GM12878 (cell line): ENCODE measurements around the gene AIF1. TPM values are rescaled to one million over a fixed set of nuclear protein-coding genes. Genes with fewer than 3 reads are reported as not detected.

ENCODE experiments used
- ATAC-seq: fragments of 200-7000 bp; cut with Tn5 transposase; 3 replicates; pipeline ENCODE4 v1.9.1; 2020; ENCODE audit warnings: mild to moderate bottlenecking, moderate library complexity
- BruUV-seq: library from RNA; stranded (reverse); fragments of 400-500 nt; replicated peaks from 2 replicates; lab custom pipeline; 2021; lab: Mats Ljungman, UMichigan
- CTCF ChIA-PET: fragments of 300-600 bp; sonication (Branson Sonifier 250); formaldehyde crosslinking; extraction: SDS; loops from one replicate; lab custom pipeline; 2021; ENCODE audit warnings: inconsistent platforms; lab: Yijun Ruan, JAX
- POLR2A ChIA-PET: fragments of 350-600 bp; formaldehyde crosslinking; extraction: SDS; loops from one replicate; lab custom pipeline; 2021; ENCODE audit warnings: inconsistent platforms; lab: Charles Lee
- RAD21 ChIA-PET: fragments of 300-600 bp; sonication (Branson Sonifier 250); formaldehyde crosslinking; loops from one replicate; lab custom pipeline; 2023; ENCODE audit warnings: antibody characterized with exemption; ENCODE audit not compliant: unreplicated experiment; lab: Charles Lee
- SMC1A ChIA-PET: fragments of 300-600 bp; sonication (Branson Sonifier 250); formaldehyde crosslinking; loops from one replicate; lab custom pipeline; 2023; ENCODE audit not compliant: unreplicated experiment, uncharacterized antibody; lab: Charles Lee
- DNase-seq: peaks from one replicate; pipeline ENCODE4 v3.0.0-alpha.2; 2011; ENCODE audit warnings: low read depth, low spot score
- FAIRE-seq: peaks from 3 replicates; lab custom pipeline; 2011; peaks lifted over from hg19 to GRCh38; lab: Jason Lieb, UNC
- H2AFZ ChIP-seq: 2 replicates; pipeline ENCODE4 v1.6.0; 2011; ENCODE audit warnings: low read depth, low read length, control low read depth; ENCODE audit not compliant: control insufficient read depth
- H3K27ac ChIP-seq: 2 replicates; pipeline ENCODE4 v1.5.1; 2011; ENCODE audit warnings: control low read depth; ENCODE audit not compliant: control insufficient read depth, insufficient read depth
- H3K27me3 ChIP-seq, 2 experiments: replicated peaks in 1 of 2; 2 replicates each; pipeline versions ENCODE4 v1.6.0 to v1.6.1; 2011; ENCODE audit warnings: low read length in 1 of 2; ENCODE audit not compliant: control insufficient read depth in 2 of 2, insufficient read depth in 2 of 2
- H3K36me3 ChIP-seq, 2 experiments: 2 replicates each; pipeline ENCODE4 v1.5.1; 2011; ENCODE audit warnings: low read length in 1 of 2; ENCODE audit not compliant: control insufficient read depth in 2 of 2, insufficient read depth in 2 of 2
- H3K4me1 ChIP-seq: 2 replicates; pipeline ENCODE4 v1.6.1; 2011; ENCODE audit warnings: mild to moderate bottlenecking, low read length, moderate library complexity, mixed read lengths; ENCODE audit not compliant: control insufficient read depth, insufficient read depth
- H3K4me2 ChIP-seq: 2 replicates; pipeline ENCODE4 v1.6.0; 2011; ENCODE audit warnings: control low read depth; ENCODE audit not compliant: control insufficient read depth, insufficient read depth
- H3K4me3 ChIP-seq: fragments of 200-600 bp; sonication (generic); 2 replicates; pipeline ENCODE4 v1.5.1; 2016
- H3K79me2 ChIP-seq: 2 replicates; pipeline ENCODE4 v1.6.0; 2011; ENCODE audit warnings: low read length; ENCODE audit not compliant: control insufficient read depth, insufficient read depth
- H3K9ac ChIP-seq: 2 replicates; pipeline ENCODE4 v1.8.0; 2011; ENCODE audit warnings: low read length, control low read depth, mixed read lengths; ENCODE audit not compliant: control insufficient read depth, insufficient read depth
- H3K9me3 ChIP-seq: replicated peaks from 3 replicates; pipeline ENCODE4 v1.5.1; 2011; ENCODE audit warnings: mild to moderate bottlenecking, low read length; ENCODE audit not compliant: control insufficient read depth, insufficient read depth
- H4K20me1 ChIP-seq: 2 replicates; pipeline ENCODE4 v1.6.0; 2011; ENCODE audit not compliant: control insufficient read depth, insufficient read depth
- CEBPB ChIP-seq, 2 experiments: fragments of 150-350 bp in 1 of 2; IDR thresholded peaks; 2 replicates each; pipeline ENCODE4 v1.6.1; 2012 to 2014; ENCODE audit warnings: low read depth in 2 of 2, low read length in 2 of 2, borderline replicate concordance in 1 of 2, inconsistent platforms in 1 of 2
- CREM ChIP-seq: IDR thresholded peaks from 2 replicates; pipeline ENCODE4 v1.6.1; 2014; ENCODE audit warnings: antibody characterized with exemption, low read depth
- ETV6 ChIP-seq, 2 experiments: fragments of 450-650 bp in 1 of 2; IDR thresholded peaks in 1 of 2; conservative IDR thresholded peaks in 1 of 2; 2 replicates each; pipeline ENCODE4 v1.6.1; 2014; ENCODE audit warnings: antibody characterized with exemption in 1 of 2, borderline replicate concordance in 1 of 2, low read depth in 1 of 2, mild to moderate bottlenecking in 1 of 2, moderate library complexity in 1 of 2
- EZH2 ChIP-seq: IDR thresholded peaks from 2 replicates; pipeline ENCODE4 v1.6.1; 2012; ENCODE audit warnings: low read depth, mild to moderate bottlenecking, control low read depth, inconsistent platforms, low read length, borderline replicate concordance; ENCODE audit not compliant: control insufficient read depth
- FOS ChIP-seq: IDR thresholded peaks from 3 replicates; pipeline ENCODE4 v1.6.1; 2011; ENCODE audit warnings: borderline replicate concordance; ENCODE audit not compliant: insufficient read length; ENCODE audit errors: extremely low read depth
- FOXM1 ChIP-seq: IDR thresholded peaks from 2 replicates; pipeline ENCODE4 v1.6.1; 2012; ENCODE audit warnings: low read depth, mild to moderate bottlenecking, inconsistent platforms, low read length, moderate library complexity
- IKZF2 ChIP-seq, 2 experiments: fragments of 450-650 bp; IDR thresholded peaks; 2 replicates each; pipeline ENCODE4 v1.6.1; 2017; ENCODE audit warnings: mild to moderate bottlenecking in 2 of 2, moderate library complexity in 2 of 2
- JUND ChIP-seq: IDR thresholded peaks from 2 replicates; pipeline ENCODE4 v1.6.1; 2012; ENCODE audit warnings: low read depth, mild to moderate bottlenecking, low read length, improper control_type of control experiment, moderate library complexity
- MTA2 ChIP-seq: fragments of 450-650 bp; IDR thresholded peaks from 2 replicates; pipeline ENCODE4 v1.6.1; 2016; ENCODE audit warnings: low read depth, mild to moderate bottlenecking, moderate library complexity
- MYB ChIP-seq: fragments of 150-350 bp; IDR thresholded peaks from 2 replicates; pipeline ENCODE4 v1.6.1; 2014; ENCODE audit warnings: mild to moderate bottlenecking, low read depth, low read length, borderline replicate concordance
- NFXL1 ChIP-seq: fragments of 450-650 bp; IDR thresholded peaks from 2 replicates; pipeline ENCODE4 v1.6.1; 2017; ENCODE audit warnings: antibody characterized with exemption, mild to moderate bottlenecking, borderline replicate concordance
- NR2C1 ChIP-seq: fragments of 450-650 bp; IDR thresholded peaks from 2 replicates; pipeline ENCODE4 v1.6.1; 2017; ENCODE audit warnings: antibody characterized with exemption, mild to moderate bottlenecking, moderate library complexity
- PAX5 ChIP-seq: IDR thresholded peaks from 2 replicates; pipeline ENCODE4 v1.6.1; 2011; ENCODE audit warnings: low read depth, low read length, borderline replicate concordance
- PML ChIP-seq: IDR thresholded peaks from 2 replicates; pipeline ENCODE4 v1.6.1; 2012; ENCODE audit warnings: low read length, inconsistent platforms
- POLR2A ChIP-seq: IDR thresholded peaks from 2 replicates; pipeline ENCODE4 v1.6.1; 2011; ENCODE audit warnings: low read depth, mild to moderate bottlenecking, low read length
- POLR2AphosphoS5 ChIP-seq: IDR thresholded peaks from 2 replicates; pipeline ENCODE4 v1.6.1; 2011; ENCODE audit warnings: mild to moderate bottlenecking, low read length, inconsistent platforms
- SMARCA5 ChIP-seq: fragments of 450-650 bp; IDR thresholded peaks from 2 replicates; pipeline ENCODE4 v1.6.1; 2017; ENCODE audit warnings: mild to moderate bottlenecking
- SREBF2 ChIP-seq: IDR thresholded peaks from 2 replicates; pipeline ENCODE4 v1.6.1; 2012; ENCODE audit warnings: mild to moderate bottlenecking, low read length
- SRF ChIP-seq, 2 experiments: IDR thresholded peaks; 2 replicates each; pipeline ENCODE4 v1.6.1; 2011; ENCODE audit warnings: low read depth in 2 of 2, low read length in 2 of 2, mild to moderate bottlenecking in 1 of 2, moderate library complexity in 1 of 2
- TAF1 ChIP-seq: IDR thresholded peaks from 2 replicates; pipeline ENCODE4 v1.6.1; 2011; ENCODE audit warnings: mild to moderate bottlenecking, low read depth, low read length, borderline replicate concordance
- ZNF622 ChIP-seq: fragments of 450-650 bp; IDR thresholded peaks from 2 replicates; pipeline ENCODE4 v1.6.1; 2017; ENCODE audit warnings: mild to moderate bottlenecking, inconsistent platforms
- WGBS: methylation state at CpG from one replicate; pipeline ENCODE4 v1.1.6; 2016; ENCODE audit warnings: low lambda C conversion rate; ENCODE audit not compliant: insufficient replicate concordance, insufficient coverage; ENCODE audit errors: missing lambda C conversion rate; 5-methylcytosine and 5-hydroxymethylcytosine counted together
- in situ Hi-C: fragments of 300-500 bp; cut with MboI; formaldehyde crosslinking; loops from 9 replicates; pipeline ENCODE4 v1.14.3; 2018; ENCODE audit warnings: mixed read lengths
- intact Hi-C: fragments of 100-400 bp; cut with micrococcal nuclease; formaldehyde crosslinking; loops from one replicate; pipeline ENCODE4 v1.14.2; 2022; ENCODE audit not compliant: unreplicated experiment
- polyA plus RNA-seq, 11 experiments: library from polyadenylated mRNA; depleted of rRNA in 4 of 11; unstranded in 6 of 11; stranded (reverse) in 5 of 11; fragments of >200 nt; fragmentation: Nextera tagmentation in 4 of 11; fragmentation: Illumina TruSeq in 1 of 11; extraction: Ambion mirVana in 4 of 11; extraction: Trizol in 1 of 11; gene quantifications; 1 replicate in 1 of 11; 2 replicates in 10 of 11; pipeline versions ENCODE4 v1.2.1 to v1.2.3, GENCODE V29; 2011 to 2016; ENCODE audit warnings: inconsistent platforms in 2 of 11, missing spikeins in 2 of 11, low read depth in 1 of 11
- total RNA-seq, 4 experiments: library from RNA; depleted of rRNA in 3 of 4; stranded (reverse); fragments of >200 nt in 3 of 4; fragmentation: Illumina TruSeq in 1 of 4; extraction: Trizol in 1 of 4; gene quantifications; 2 replicates each; pipeline versions ENCODE4 v1.2.1 to v1.2.3, GENCODE V29; 2013 to 2021
- TF ChIP-seq, protein P1 (sequence below): IDR thresholded peaks from 2 replicates; pipeline ENCODE4 v1.6.1; 2011; ENCODE audit warnings: low read depth, mild to moderate bottlenecking, low read length, moderate library complexity, borderline replicate concordance; ENCODE audit errors: extremely low read depth

Gene AIF1
- total and polyA plus RNA-seq, 10 of the 15 experiments (the other 5 are each of a cell fraction or from before 2014, with no cell fraction given), result 1.9 to 256 (median 134) TPM

DNA sequence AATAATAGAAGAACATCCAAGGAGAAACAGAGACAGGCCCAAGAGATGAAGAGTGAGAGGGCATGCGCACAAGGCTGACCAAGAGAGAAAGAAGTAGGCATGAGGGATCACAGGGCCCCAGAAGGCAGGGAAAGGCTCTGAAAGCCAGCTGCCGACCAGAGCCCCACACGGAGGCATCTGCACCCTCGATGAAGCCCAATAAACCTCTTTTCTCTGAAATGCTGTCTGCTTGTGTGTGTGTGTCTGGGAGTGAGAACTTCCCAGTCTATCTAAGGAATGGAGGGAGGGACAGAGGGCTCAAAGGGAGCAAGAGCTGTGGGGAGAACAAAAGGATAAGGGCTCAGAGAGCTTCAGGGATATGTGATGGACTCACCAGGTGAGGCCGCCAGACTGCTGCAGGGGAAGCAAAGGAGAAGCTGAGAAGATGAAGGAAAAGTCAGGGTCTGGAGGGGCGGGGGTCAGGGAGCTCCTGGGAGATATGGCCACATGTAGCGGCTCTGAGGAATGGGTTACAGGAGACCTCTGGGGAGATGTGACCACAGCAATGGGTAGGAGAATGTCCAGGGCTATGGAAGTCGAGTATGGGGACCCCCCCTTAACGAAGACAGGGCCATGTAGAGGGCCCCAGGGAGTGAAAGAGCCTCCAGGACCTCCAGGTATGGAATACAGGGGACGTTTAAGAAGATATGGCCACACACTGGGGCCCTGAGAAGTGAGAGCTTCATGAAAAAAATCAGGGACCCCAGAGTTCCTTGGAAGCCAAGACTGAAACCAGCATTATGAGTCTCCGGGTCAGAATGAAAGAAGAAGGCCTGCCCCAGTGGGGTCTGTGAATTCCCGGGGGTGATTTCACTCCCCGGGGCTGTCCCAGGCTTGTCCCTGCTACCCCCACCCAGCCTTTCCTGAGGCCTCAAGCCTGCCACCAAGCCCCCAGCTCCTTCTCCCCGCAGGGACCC lies 40.6 kb upstream of the AIF1 start (continued):
- peak; percentile 9; the same call in 1 of the 2 replicates for TF ChIP-seq POLR2A
- TF ChIP-seq MYB, result no peak
- TF ChIP-seq CREM, result peak; percentile 37; the same call in 1 of the 2 replicates
- no peak for TF ChIP-seq POLR2AphosphoS5
- TF ChIP-seq, all 136 proteins: peak for 16

DNA sequence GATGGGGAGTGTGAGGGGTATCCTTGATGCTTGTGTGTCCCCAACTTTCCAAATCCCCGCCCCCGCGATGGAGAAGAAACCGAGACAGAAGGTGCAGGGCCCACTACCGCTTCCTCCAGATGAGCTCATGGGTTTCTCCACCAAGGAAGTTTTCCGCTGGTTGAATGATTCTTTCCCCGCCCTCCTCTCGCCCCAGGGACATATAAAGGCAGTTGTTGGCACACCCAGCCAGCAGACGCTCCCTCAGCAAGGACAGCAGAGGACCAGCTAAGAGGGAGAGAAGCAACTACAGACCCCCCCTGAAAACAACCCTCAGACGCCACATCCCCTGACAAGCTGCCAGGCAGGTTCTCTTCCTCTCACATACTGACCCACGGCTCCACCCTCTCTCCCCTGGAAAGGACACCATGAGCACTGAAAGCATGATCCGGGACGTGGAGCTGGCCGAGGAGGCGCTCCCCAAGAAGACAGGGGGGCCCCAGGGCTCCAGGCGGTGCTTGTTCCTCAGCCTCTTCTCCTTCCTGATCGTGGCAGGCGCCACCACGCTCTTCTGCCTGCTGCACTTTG lies 39.6 kb upstream of the AIF1 start, which contains the start of gene TNF:
Gene TNF (plus strand): TSS at position 231 of the 567 bp plus-strand sequence. CDS start 177 bp downstream, at position 408.
- in situ Hi-C loops (no loop called here), intact Hi-C loops (no loop called here)
- no TSS peak for BruUV-seq
- Histone ChIP-seq H3K4me1 (peaks cover 57% of the 10 kb centered on the region), H3K9me3 (no peaks in the 10 kb centered on the region), H3K79me2 (peaks cover 84% of the 10 kb centered on the region), H3K36me3 (peaks cover 0 to 7% of the 10 kb centered on the region in 2 experiments; a peak in 2 of 4 replicates), H4K20me1 (no peaks in the 10 kb centered on the region), H3K9ac (peak within 1 kb of the TSS; percentile 82), H3K27me3 (no peaks in the 10 kb centered on the region), H3K4me3 (peak within 1 kb of the TSS; percentile 91), H3K4me2 (peak within 1 kb of the TSS; percentile 84), H3K27ac (peak within 1 kb of the TSS; percentile 96), H2AFZ (no peak within 1 kb of the TSS)
- CTCF ChIA-PET, result interaction anchor here (0.9 to 31.0 kb wide), 4 partner anchors 18 to 244 kb away, joined by 3 to 2098 read pairs (median 396); partner anchors contain the start of genes ATP6V1G2, DDX39B, LST1 and LTA
- SMC1A ChIA-PET, result interaction anchor here (0.6 to 45.5 kb wide), 6 partner anchors 9 to 390 kb away, joined by 3 to 1989 read pairs (median 30); partner anchors contain the start of genes ATP6V1G2, DDX39B, LST1 and LTA
- peak; percentile 68 for FAIRE-seq
- 1% methylated on average over 17 of the region's 19 CpGs for WGBS
- RAD21 ChIA-PET, result interaction anchor here (0.5 to 17.5 kb wide), 13 partner anchors 8 to 1396 kb away, joined by 3 to 620 read pairs (median 5); partner anchors contain the start of genes ATP6V1G2, DDX39B, GPANK1 and LST1
- POLR2A ChIA-PET, result interaction anchor here (0.9 to 17.1 kb wide), 11 partner anchors 8 to 252 kb away, joined by 3 to 282 read pairs (median 14); partner anchors contain the start of genes ATP6V1G2, DDX39B, HSPA1B and LST1
- peak; percentile 91 for DNase-seq
- ATAC-seq, result peak; percentile 44
- TF ChIP-seq FOS (no peak), NR2C1 (no peak), MTA2 (no peak; the same call in 1 of the 2 replicates), ZNF622 (no peak), NFXL1 (no peak), SREBF2 (no peak), ETV6 (conservative IDR thresholded peaks at IDR 0.05 in 1 of 2, IDR thresholded peaks at IDR 0.05 in 1 of 2; ENCODE audit: borderline replicate concordance in 1 of 2, low read depth in 1 of 2) (peak in 1 of 2 experiments; percentile 90; a peak in 2 of 4 replicates), SRF (IDR thresholded peaks at IDR 0.05; ENCODE audit: low read depth in 2 of 2, low read length in 2 of 2) (no peak), IKZF2 (IDR thresholded peaks at IDR 0.05) (peak; percentile 78 to 81), PAX5 (no peak), TAF1 (peak; percentile 94; the same call in 1 of the 2 replicates), PML (no peak), JUND (no peak), FOXM1 (no peak), CEBPB (IDR thresholded peaks at IDR 0.05; ENCODE audit: borderline replicate concordance in 1 of 2, low read depth in 2 of 2, low read length in 2 of 2) (no peak), POLR2A (peak; percentile 99), SMARCA5 (0 out of 2 replicates have a peak, but pooled peaks have one; percentile 1), EZH2 (no peak)
- TF ChIP-seq, protein P1, sequence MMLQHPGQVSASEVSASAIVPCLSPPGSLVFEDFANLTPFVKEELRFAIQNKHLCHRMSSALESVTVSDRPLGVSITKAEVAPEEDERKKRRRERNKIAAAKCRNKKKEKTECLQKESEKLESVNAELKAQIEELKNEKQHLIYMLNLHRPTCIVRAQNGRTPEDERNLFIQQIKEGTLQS, result no peak
